Measurements from ENCODE around the gene ZNF71.

Gene ZNF71

GRCh38 chr19:56594783-56595547 is at the start of gene ZNF71:
Gene ZNF71, plus strand, starts transcription at chr19:56595302. Its CDS starts 6,257 bp downstream, at chr19:56601559.
- DNase-seq, result peak; percentile 57 to 93

GRCh38 chr19:56547535-56547934 is 47.6 kb upstream of the ZNF71 start:
- no peak for DNase-seq

GRCh38 chr19:56554272-56554869 is 40.7 kb upstream of the ZNF71 start:
- no peak for DNase-seq

- DNase-seq, result no peak
Measured at GRCh38 chr19:56562766-56563165, 32.3 kb upstream of the ZNF71 start.

GRCh38 chr19:56566904-56567273 is 28.2 kb upstream of the ZNF71 start:
- DNase-seq, result peak in 1 of 2 experiments; percentile 33

- DNase-seq, result peak; percentile 74 to 90
Measured at GRCh38 chr19:56567274-56568120, 27.6 kb upstream of the ZNF71 start, which contains the start of gene ZNF470. Gene ZNF470, plus strand, starts transcription at chr19:56567468. Its CDS starts 2,844 bp downstream, at chr19:56570312.

- no peak for DNase-seq
Measured at GRCh38 chr19:56572589-56572988, 22.5 kb upstream of the ZNF71 start.

- no peak for DNase-seq
Measured at GRCh38 chr19:56573914-56574313, 21.2 kb upstream of the ZNF71 start.

GRCh38 chr19:56577719-56578602 is 17.1 kb upstream of the ZNF71 start:
- no peak for DNase-seq

- DNase-seq, result no peak
Measured at GRCh38 chr19:56594446-56594782, 688 bp upstream of the ZNF71 start.

- DNase-seq, result peak in 1 of 2 experiments; percentile 12
Measured at GRCh38 chr19:56595548-56595899, 422 bp downstream of the ZNF71 start.

- no peak for DNase-seq
Measured at GRCh38 chr19:56596676-56597075, 1.6 kb downstream of the ZNF71 start.

GRCh38 chr19:56597696-56598095 is 2.6 kb downstream of the ZNF71 start:
- no peak for DNase-seq

GRCh38 chr19:56601375-56601774 is 6.3 kb downstream of the ZNF71 start:
- no peak for DNase-seq

GRCh38 chr19:56603829-56604228 is 8.7 kb downstream of the ZNF71 start:
- no peak for DNase-seq

GRCh38 chr19:56608274-56608964 is 13.3 kb downstream of the ZNF71 start:
- no peak for DNase-seq

GRCh38 chr19:56611288-56611687 is 16.2 kb downstream of the ZNF71 start:
- DNase-seq, result no peak

- no peak for DNase-seq
Measured at GRCh38 chr19:56612737-56613136, 17.6 kb downstream of the ZNF71 start.

GRCh38 chr19:56613639-56614038 is 18.5 kb downstream of the ZNF71 start:
- DNase-seq, result no peak

- DNase-seq, result no peak
Measured at GRCh38 chr19:56617531-56617930, 22.4 kb downstream of the ZNF71 start.

- DNase-seq, result no peak
Measured at GRCh38 chr19:56619121-56619520, 24.0 kb downstream of the ZNF71 start.

- DNase-seq, result no peak
Measured at GRCh38 chr19:56622374-56622773, 27.3 kb downstream of the ZNF71 start.
